Keratinocyte (primary cell): Measurements from ENCODE around the gene HOPX. TPM values are rescaled to one million over a fixed set of nuclear protein-coding genes. Genes with fewer than 3 reads are reported as not detected.
A peak's percentile ranks its signal among the peaks of the same experiment; 100 is the strongest.

Source experiments
- DNase-seq: peaks from one replicate; pipeline ENCODE4 v3.0.0-alpha.2; 2011; ENCODE audit warnings: low read depth, missing footprints, low spot score
- FAIRE-seq: peaks from 2 replicates; lab custom pipeline; 2011; peaks lifted over from hg19 to GRCh38; lab: Jason Lieb, UNC
- H2AFZ ChIP-seq: 2 replicates; pipeline ENCODE4 v1.6.0; 2012; ENCODE audit warnings: low read length, control low read depth, inconsistent platforms; ENCODE audit not compliant: control insufficient read depth
- H3K27ac ChIP-seq: 2 replicates; pipeline ENCODE4 v1.5.1; 2011; ENCODE audit warnings: low read length; ENCODE audit not compliant: control insufficient read depth, insufficient read depth
- H3K27me3 ChIP-seq: 3 replicates; pipeline ENCODE4 v1.6.0; 2011; ENCODE audit warnings: low read length; ENCODE audit not compliant: control insufficient read depth, insufficient read depth; ENCODE audit errors: extremely low read depth
- H3K36me3 ChIP-seq, 2 experiments: 2 replicates in 1 of 2; 3 replicates in 1 of 2; pipeline ENCODE4 v1.5.1; 2011; ENCODE audit warnings: low read length in 2 of 2, mild to moderate bottlenecking in 1 of 2; ENCODE audit not compliant: control insufficient read depth in 2 of 2, insufficient read depth in 2 of 2; ENCODE audit errors: extremely low read depth in 1 of 2
- H3K4me1 ChIP-seq: 3 replicates; pipeline ENCODE4 v1.5.1; 2011; ENCODE audit warnings: low read length; ENCODE audit not compliant: control insufficient read depth, insufficient read depth; ENCODE audit errors: extremely low read depth
- H3K4me2 ChIP-seq: 3 replicates; pipeline ENCODE4 v1.6.0; 2011; ENCODE audit warnings: low read depth, low read length; ENCODE audit not compliant: control insufficient read depth, insufficient read depth; ENCODE audit errors: extremely low read depth
- H3K4me3 ChIP-seq, 3 experiments: fragments of 200-600 bp in 1 of 3; sonication (generic) in 1 of 3; 2 replicates in 2 of 3; 3 replicates in 1 of 3; pipeline ENCODE4 v1.5.1; 2011 to 2016; ENCODE audit warnings: low read length in 3 of 3, mild to moderate bottlenecking in 3 of 3, control low read depth in 2 of 3, inconsistent platforms in 1 of 3, low read depth in 1 of 3, mixed read lengths in 1 of 3, mixed run types in 1 of 3, moderate library complexity in 1 of 3; ENCODE audit not compliant: control insufficient read depth in 2 of 3, insufficient read depth in 2 of 3; ENCODE audit errors: extremely low read depth in 1 of 3
- H3K79me2 ChIP-seq: 2 replicates; pipeline ENCODE4 v1.6.0; 2012; ENCODE audit warnings: low read length; ENCODE audit not compliant: control insufficient read depth, insufficient read depth
- H3K9ac ChIP-seq: 3 replicates; pipeline ENCODE4 v1.6.0; 2011; ENCODE audit warnings: low read length; ENCODE audit not compliant: control insufficient read depth, insufficient read depth; ENCODE audit errors: extremely low read depth
- H3K9me1 ChIP-seq: 3 replicates; pipeline ENCODE4 v1.6.0; 2011; ENCODE audit warnings: low read length; ENCODE audit not compliant: control insufficient read depth, insufficient read depth; ENCODE audit errors: extremely low read depth
- H3K9me3 ChIP-seq: 2 replicates; pipeline ENCODE4 v1.5.1; 2012; ENCODE audit warnings: low read depth, low read length; ENCODE audit not compliant: control insufficient read depth
- H4K20me1 ChIP-seq: 3 replicates; pipeline ENCODE4 v1.6.0; 2011; ENCODE audit warnings: low read length; ENCODE audit not compliant: control insufficient read depth, insufficient read depth; ENCODE audit errors: extremely low read depth
- CTCF ChIP-seq, 3 experiments: IDR thresholded peaks in 1 of 3; conservative IDR thresholded peaks in 1 of 3; optimal IDR thresholded peaks in 1 of 3; 2 replicates in 2 of 3; 3 replicates in 1 of 3; pipeline versions ENCODE3 to v1.5.1; 2011; ENCODE audit warnings: low read length in 3 of 3, mild to moderate bottlenecking in 3 of 3, moderate library complexity in 2 of 3, control low read depth in 1 of 3, inconsistent platforms in 1 of 3; ENCODE audit not compliant: insufficient read depth in 2 of 3; ENCODE audit errors: extremely low read depth in 1 of 3
- EZH2 ChIP-seq: IDR thresholded peaks from one replicate; pipeline ENCODE4 v1.6.1; 2012; ENCODE audit warnings: inconsistent platforms, mild to moderate bottlenecking, low read length, moderate library complexity
- dilution Hi-C: fragments of 300-500 bp; cut with MboI; formaldehyde crosslinking; loops from one replicate; pipeline ENCODE4 v1.7.0; 2020; ENCODE audit warnings: low sequenced_read_pairs; ENCODE audit not compliant: extremely low pct_ligation_motif_present
- polyA plus RNA-seq, 5 experiments: library from polyadenylated mRNA; depleted of rRNA in 3 of 5; stranded (reverse) in 3 of 5; stranded (forward) in 1 of 5; unstranded in 1 of 5; fragments of >200 nt; gene quantifications; 1 replicate in 1 of 5; 2 replicates in 3 of 5; 3 replicates in 1 of 5; pipeline versions ENCODE4 v1.2.1 to v1.2.3, GENCODE V29; 2011 to 2012; ENCODE audit warnings: missing spikeins in 2 of 5, low read depth in 1 of 5, low replicate concordance in 1 of 5

HOPX gene
- polyA plus RNA-seq, 1 donor (not counting 4 experiments of a cell fraction or from before 2014, with no cell fraction given) = 8.5 TPM

DNA sequence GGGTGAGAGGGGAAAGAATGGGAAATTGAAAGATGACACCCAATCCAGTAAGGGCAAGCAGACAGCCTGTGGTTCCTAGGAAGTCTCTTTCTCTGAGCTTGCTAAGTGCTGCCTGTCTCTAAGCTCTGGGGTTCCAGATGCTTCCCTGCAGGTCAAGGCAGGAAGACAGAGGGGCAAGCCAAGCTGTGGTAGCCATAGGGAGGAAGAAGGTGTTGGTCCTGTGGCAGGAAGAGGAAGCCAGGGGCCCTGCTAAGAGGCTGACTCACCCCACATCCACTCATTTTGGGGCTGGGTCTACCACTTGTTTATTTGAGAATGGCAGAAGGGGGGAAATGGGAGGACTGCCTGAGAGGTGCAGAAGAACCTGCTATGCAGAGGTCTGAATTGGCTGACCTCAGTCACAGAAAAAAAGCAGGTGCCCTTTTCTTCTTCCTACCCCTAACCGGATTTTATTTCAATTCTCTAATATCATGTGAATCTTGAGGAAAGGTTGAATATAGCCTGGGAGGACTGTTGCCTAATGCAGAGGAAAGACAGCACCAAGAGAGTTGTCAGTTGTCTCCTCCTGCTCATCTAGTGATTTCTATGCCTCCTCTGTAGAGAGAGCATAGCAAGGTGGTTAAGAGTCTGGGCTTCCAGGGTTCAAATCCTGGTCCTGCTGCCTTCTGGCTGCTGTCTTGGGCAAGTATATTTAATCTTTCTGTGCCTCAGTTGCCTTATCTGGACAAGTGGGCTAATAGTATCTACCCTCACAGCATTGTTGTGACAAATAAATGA is 27.4 kb downstream of the HOPX start:
- H2AFZ ChIP-seq = no peak overlapping the region
- no peaks in the 10 kb centered on the region for H4K20me1 ChIP-seq
- no peaks in the 10 kb centered on the region for H3K36me3 ChIP-seq
- H3K9me3 ChIP-seq = no peaks in the 10 kb centered on the region
- FAIRE-seq (no peak), DNase-seq (no peak)
- dilution Hi-C loops = no loop called here
- H3K79me2 ChIP-seq = no peaks in the 10 kb centered on the region
- no peak overlapping the region for H3K4me3 ChIP-seq
- peaks cover 49% of the 10 kb centered on the region for H3K27me3 ChIP-seq
- H3K27ac ChIP-seq = no peak overlapping the region
- H3K9ac ChIP-seq = no peak overlapping the region
- peak overlapping the region; percentile 35 for H3K4me2 ChIP-seq
- peaks cover 33% of the 10 kb centered on the region for H3K4me1 ChIP-seq
- no peaks in the 10 kb centered on the region for H3K9me1 ChIP-seq
- TF ChIP-seq EZH2 (no peak), CTCF (optimal IDR thresholded peaks at IDR 0.05 in 1 of 3, IDR thresholded peaks at IDR 0.05 in 1 of 3, conservative IDR thresholded peaks at IDR 0.05 in 1 of 3; ENCODE audit: extremely low read depth in 1 of 3, insufficient read depth in 2 of 3, low read length in 3 of 3) (no peak)

- no peak overlapping the region for H3K4me3 ChIP-seq
- dilution Hi-C loops = no loop called here
Measured at GRCh38 chr4:56652196-56652595, 28.9 kb downstream of the HOPX start.

More at GRCh38 chr4:56652196-56652595, 28.9 kb downstream of the HOPX start:
- no peaks in the 10 kb centered on the region for H4K20me1 ChIP-seq
- peaks cover 25% of the 10 kb centered on the region for H3K4me1 ChIP-seq
- H3K9me3 ChIP-seq = no peaks in the 10 kb centered on the region
- peaks cover 37% of the 10 kb centered on the region for H3K27me3 ChIP-seq
- H3K9ac ChIP-seq = no peak overlapping the region
- FAIRE-seq = no peak
- H3K36me3 ChIP-seq = no peaks in the 10 kb centered on the region
- H3K4me2 ChIP-seq = no peak overlapping the region
- no peak for DNase-seq
- no peak for TF ChIP-seq CTCF (optimal IDR thresholded peaks at IDR 0.05 in 1 of 3, IDR thresholded peaks at IDR 0.05 in 1 of 3, conservative IDR thresholded peaks at IDR 0.05 in 1 of 3; ENCODE audit: extremely low read depth in 1 of 3, insufficient read depth in 2 of 3, low read length in 3 of 3)
- TF ChIP-seq EZH2 = no peak
- no peak overlapping the region for H2AFZ ChIP-seq
- no peak overlapping the region for H3K27ac ChIP-seq
- no peaks in the 10 kb centered on the region for H3K79me2 ChIP-seq
- H3K9me1 ChIP-seq = no peaks in the 10 kb centered on the region
